C4-2B (cell line): ENCODE results near the gene GEMIN2.
A peak's percentile ranks its signal among the peaks of the same experiment; 100 is the strongest.
"Not testable (repeated sequence)": the region's sequence is repeated elsewhere in the genome, so short reads cannot be mapped to it uniquely, and the experiment has no call there.

ENCODE experiments used
- H3K27ac ChIP-seq: fragments of 450-650 bp; 2 replicates; pipeline ENCODE4 v1.5.1; 2017
- ZFX ChIP-seq: fragments of 450-650 bp; IDR thresholded peaks from 2 replicates; pipeline ENCODE4 v1.6.1; 2017
- TF ChIP-seq, protein P1 (sequence below): fragments of 450-650 bp; conservative IDR thresholded peaks from 2 replicates; pipeline ENCODE4 v1.5.1; 2017; ENCODE audit warnings: mild to moderate bottlenecking

Gene GEMIN2, protein sequence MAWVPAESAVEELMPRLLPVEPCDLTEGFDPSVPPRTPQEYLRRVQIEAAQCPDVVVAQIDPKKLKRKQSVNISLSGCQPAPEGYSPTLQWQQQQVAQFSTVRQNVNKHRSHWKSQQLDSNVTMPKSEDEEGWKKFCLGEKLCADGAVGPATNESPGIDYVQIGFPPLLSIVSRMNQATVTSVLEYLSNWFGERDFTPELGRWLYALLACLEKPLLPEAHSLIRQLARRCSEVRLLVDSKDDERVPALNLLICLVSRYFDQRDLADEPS

GRCh38 chr14:39114073-39114838 is at the start of gene GEMIN2:
TSS of gene GEMIN2 (plus strand) at chr14:39114323. CDS start at chr14:39114339, 16 bp downstream.
- peak within 1 kb of the TSS; percentile 67 for H3K27ac ChIP-seq
- TF ChIP-seq, protein P1, sequence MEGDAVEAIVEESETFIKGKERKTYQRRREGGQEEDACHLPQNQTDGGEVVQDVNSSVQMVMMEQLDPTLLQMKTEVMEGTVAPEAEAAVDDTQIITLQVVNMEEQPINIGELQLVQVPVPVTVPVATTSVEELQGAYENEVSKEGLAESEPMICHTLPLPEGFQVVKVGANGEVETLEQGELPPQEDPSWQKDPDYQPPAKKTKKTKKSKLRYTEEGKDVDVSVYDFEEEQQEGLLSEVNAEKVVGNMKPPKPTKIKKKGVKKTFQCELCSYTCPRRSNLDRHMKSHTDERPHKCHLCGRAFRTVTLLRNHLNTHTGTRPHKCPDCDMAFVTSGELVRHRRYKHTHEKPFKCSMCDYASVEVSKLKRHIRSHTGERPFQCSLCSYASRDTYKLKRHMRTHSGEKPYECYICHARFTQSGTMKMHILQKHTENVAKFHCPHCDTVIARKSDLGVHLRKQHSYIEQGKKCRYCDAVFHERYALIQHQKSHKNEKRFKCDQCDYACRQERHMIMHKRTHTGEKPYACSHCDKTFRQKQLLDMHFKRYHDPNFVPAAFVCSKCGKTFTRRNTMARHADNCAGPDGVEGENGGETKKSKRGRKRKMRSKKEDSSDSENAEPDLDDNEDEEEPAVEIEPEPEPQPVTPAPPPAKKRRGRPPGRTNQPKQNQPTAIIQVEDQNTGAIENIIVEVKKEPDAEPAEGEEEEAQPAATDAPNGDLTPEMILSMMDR = no peak
- TF ChIP-seq ZFX = no peak

GRCh38 chr14:39069169-39069805 is 44.8 kb upstream of the GEMIN2 start:
- H3K27ac ChIP-seq = not testable (repeated sequence)

GRCh38 chr14:39069923-39070322 is 44.2 kb upstream of the GEMIN2 start:
- no peak overlapping the region for H3K27ac ChIP-seq
- no peak for TF ChIP-seq ZFX
- TF ChIP-seq, protein P1 = no peak

DNA sequence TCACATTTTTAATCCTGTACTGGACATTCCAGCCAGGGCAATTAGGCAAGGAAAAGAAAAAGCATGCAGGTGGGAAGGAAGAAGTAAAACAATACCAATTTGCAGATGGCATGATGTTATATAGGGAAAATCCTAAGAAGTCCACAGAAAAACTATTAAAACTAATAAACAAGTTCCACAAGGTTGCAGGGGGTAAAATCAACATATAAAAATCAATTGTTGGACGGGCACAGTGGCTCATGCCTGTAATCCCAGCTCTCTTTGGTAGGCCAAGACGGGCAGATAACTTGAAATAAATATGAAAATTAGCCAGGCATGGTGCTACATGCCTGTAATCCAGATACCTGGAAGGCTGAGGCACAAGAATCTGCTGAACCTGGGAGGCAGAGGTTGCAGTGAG is 43.0 kb upstream of the GEMIN2 start:
- peak overlapping the region; percentile 52 for H3K27ac ChIP-seq
- TF ChIP-seq, protein P1 = no peak
- TF ChIP-seq ZFX = no peak

- no peak overlapping the region for H3K27ac ChIP-seq
- TF ChIP-seq ZFX = no peak
- TF ChIP-seq, protein P1 = no peak
Measured at GRCh38 chr14:39080886-39081285, 33.2 kb upstream of the GEMIN2 start.

DNA sequence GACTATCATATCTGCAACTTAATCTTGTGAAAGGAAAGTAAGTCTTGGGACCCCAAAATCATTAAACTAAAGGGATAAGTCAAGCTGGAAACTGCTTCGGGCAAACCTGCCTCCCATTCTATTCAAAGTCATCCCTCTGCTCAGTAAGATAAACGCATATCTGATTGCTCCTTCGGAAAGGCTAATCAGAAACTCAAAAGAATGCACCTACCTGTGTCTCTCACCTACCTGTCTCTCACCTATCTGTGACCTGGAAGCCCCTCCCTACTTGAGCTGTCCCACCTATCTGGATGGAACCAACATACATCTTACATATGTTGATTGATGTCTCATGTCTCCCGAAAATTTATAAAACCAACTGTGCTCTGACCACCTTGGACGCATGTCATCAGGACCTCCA is 31.0 kb upstream of the GEMIN2 start:
- H3K27ac ChIP-seq = no peak overlapping the region
- TF ChIP-seq, protein P1 = no peak
- no peak for TF ChIP-seq ZFX

DNA sequence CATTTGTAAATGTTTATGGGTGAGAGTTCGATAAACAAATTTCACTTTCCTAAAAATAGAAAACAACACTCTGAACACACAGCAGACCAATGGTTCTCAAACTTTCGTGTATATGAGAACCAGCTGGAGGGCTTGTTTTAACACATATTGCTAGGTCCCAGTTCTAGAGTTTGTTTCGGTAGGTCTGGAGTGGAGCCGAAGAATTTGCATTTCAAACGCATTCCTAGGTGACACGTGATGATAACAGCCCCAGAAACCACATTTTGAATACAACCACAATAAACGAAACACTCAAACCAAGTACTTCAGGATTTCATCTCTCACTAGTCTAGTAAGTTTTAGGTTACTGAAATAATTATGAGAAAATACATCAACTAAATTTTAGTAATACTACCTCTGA is 28.2 kb upstream of the GEMIN2 start:
- no peak overlapping the region for H3K27ac ChIP-seq
- TF ChIP-seq, protein P1 = no peak
- TF ChIP-seq ZFX = no peak
